Keratinocyte (primary cell): ENCODE data around the gene DYNC1I1. TPM values are rescaled to one million over a fixed set of nuclear protein-coding genes. Genes with fewer than 3 reads are reported as not detected.

ENCODE experiments used
- DNase-seq: peaks from one replicate; pipeline ENCODE4 v3.0.0-alpha.2; 2011; ENCODE audit warnings: low read depth, missing footprints, low spot score
- FAIRE-seq: peaks from 2 replicates; lab custom pipeline; 2011; peaks lifted over from hg19 to GRCh38; lab: Jason Lieb, UNC
- H2AFZ ChIP-seq: 2 replicates; pipeline ENCODE4 v1.6.0; 2012; ENCODE audit warnings: low read length, control low read depth, inconsistent platforms; ENCODE audit not compliant: control insufficient read depth
- H3K27ac ChIP-seq: 2 replicates; pipeline ENCODE4 v1.5.1; 2011; ENCODE audit warnings: low read length; ENCODE audit not compliant: control insufficient read depth, insufficient read depth
- H3K27me3 ChIP-seq: 3 replicates; pipeline ENCODE4 v1.6.0; 2011; ENCODE audit warnings: low read length; ENCODE audit not compliant: control insufficient read depth, insufficient read depth; ENCODE audit errors: extremely low read depth
- H3K36me3 ChIP-seq, 2 experiments: 2 replicates in 1 of 2; 3 replicates in 1 of 2; pipeline ENCODE4 v1.5.1; 2011; ENCODE audit warnings: low read length in 2 of 2, mild to moderate bottlenecking in 1 of 2; ENCODE audit not compliant: control insufficient read depth in 2 of 2, insufficient read depth in 2 of 2; ENCODE audit errors: extremely low read depth in 1 of 2
- H3K4me1 ChIP-seq: 3 replicates; pipeline ENCODE4 v1.5.1; 2011; ENCODE audit warnings: low read length; ENCODE audit not compliant: control insufficient read depth, insufficient read depth; ENCODE audit errors: extremely low read depth
- H3K4me2 ChIP-seq: 3 replicates; pipeline ENCODE4 v1.6.0; 2011; ENCODE audit warnings: low read depth, low read length; ENCODE audit not compliant: control insufficient read depth, insufficient read depth; ENCODE audit errors: extremely low read depth
- H3K4me3 ChIP-seq, 3 experiments: fragments of 200-600 bp in 1 of 3; sonication (generic) in 1 of 3; 2 replicates in 2 of 3; 3 replicates in 1 of 3; pipeline ENCODE4 v1.5.1; 2011 to 2016; ENCODE audit warnings: low read length in 3 of 3, mild to moderate bottlenecking in 3 of 3, control low read depth in 2 of 3, inconsistent platforms in 1 of 3, low read depth in 1 of 3, mixed read lengths in 1 of 3, mixed run types in 1 of 3, moderate library complexity in 1 of 3; ENCODE audit not compliant: control insufficient read depth in 2 of 3, insufficient read depth in 2 of 3; ENCODE audit errors: extremely low read depth in 1 of 3
- H3K79me2 ChIP-seq: 2 replicates; pipeline ENCODE4 v1.6.0; 2012; ENCODE audit warnings: low read length; ENCODE audit not compliant: control insufficient read depth, insufficient read depth
- H3K9ac ChIP-seq: 3 replicates; pipeline ENCODE4 v1.6.0; 2011; ENCODE audit warnings: low read length; ENCODE audit not compliant: control insufficient read depth, insufficient read depth; ENCODE audit errors: extremely low read depth
- H3K9me1 ChIP-seq: 3 replicates; pipeline ENCODE4 v1.6.0; 2011; ENCODE audit warnings: low read length; ENCODE audit not compliant: control insufficient read depth, insufficient read depth; ENCODE audit errors: extremely low read depth
- H3K9me3 ChIP-seq: 2 replicates; pipeline ENCODE4 v1.5.1; 2012; ENCODE audit warnings: low read depth, low read length; ENCODE audit not compliant: control insufficient read depth
- H4K20me1 ChIP-seq: 3 replicates; pipeline ENCODE4 v1.6.0; 2011; ENCODE audit warnings: low read length; ENCODE audit not compliant: control insufficient read depth, insufficient read depth; ENCODE audit errors: extremely low read depth
- EZH2 ChIP-seq: IDR thresholded peaks from one replicate; pipeline ENCODE4 v1.6.1; 2012; ENCODE audit warnings: inconsistent platforms, mild to moderate bottlenecking, low read length, moderate library complexity
- dilution Hi-C: fragments of 300-500 bp; cut with MboI; formaldehyde crosslinking; loops from one replicate; pipeline ENCODE4 v1.7.0; 2020; ENCODE audit warnings: low sequenced_read_pairs; ENCODE audit not compliant: extremely low pct_ligation_motif_present
- polyA plus RNA-seq, 5 experiments: library from polyadenylated mRNA; depleted of rRNA in 3 of 5; stranded (reverse) in 3 of 5; stranded (forward) in 1 of 5; unstranded in 1 of 5; fragments of >200 nt; gene quantifications; 1 replicate in 1 of 5; 2 replicates in 3 of 5; 3 replicates in 1 of 5; pipeline versions ENCODE4 v1.2.1 to v1.2.3, GENCODE V29; 2011 to 2012; ENCODE audit warnings: missing spikeins in 2 of 5, low read depth in 1 of 5, low replicate concordance in 1 of 5
- TF ChIP-seq, protein P1 (sequence below), 3 experiments: IDR thresholded peaks in 1 of 3; conservative IDR thresholded peaks in 1 of 3; optimal IDR thresholded peaks in 1 of 3; 2 replicates in 2 of 3; 3 replicates in 1 of 3; pipeline versions ENCODE3 to v1.5.1; 2011; ENCODE audit warnings: low read length in 3 of 3, mild to moderate bottlenecking in 3 of 3, moderate library complexity in 2 of 3, control low read depth in 1 of 3, inconsistent platforms in 1 of 3; ENCODE audit not compliant: insufficient read depth in 2 of 3; ENCODE audit errors: extremely low read depth in 1 of 3

DYNC1I1 gene
- polyA plus RNA-seq, 1 donor (not counting 4 experiments of a cell fraction or from before 2014, with no cell fraction given) = 0.10 TPM

DNA sequence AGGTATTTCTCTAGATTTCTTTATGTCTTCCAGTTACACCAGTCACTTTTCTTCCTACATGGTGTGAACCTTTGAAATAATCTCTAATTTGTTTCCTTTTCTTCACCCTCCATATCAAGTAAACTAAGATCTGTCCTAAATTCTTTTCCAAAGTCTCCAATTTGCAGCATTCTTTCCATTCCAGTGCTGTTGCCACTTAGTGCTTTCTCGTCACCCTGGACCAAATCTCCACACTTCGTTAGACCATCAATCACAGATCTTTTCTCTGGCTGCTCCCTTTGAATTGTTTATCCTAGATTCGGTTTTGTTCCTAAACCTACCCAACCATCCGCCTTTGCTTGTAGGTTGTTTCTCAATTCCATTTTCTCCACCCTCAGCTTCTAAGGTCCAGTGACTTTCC is 74.7 kb downstream of the DYNC1I1 start:
- Histone ChIP-seq H2AFZ (no peak overlapping the region), H3K9me3 (no peaks in the 10 kb centered on the region), H3K79me2 (no peaks in the 10 kb centered on the region), H3K9me1 (no peaks in the 10 kb centered on the region), H4K20me1 (no peaks in the 10 kb centered on the region), H3K27ac (no peak overlapping the region), H3K4me2 (no peak overlapping the region), H3K4me1 (no peaks in the 10 kb centered on the region), H3K9ac (no peak overlapping the region), H3K4me3 (no peak overlapping the region), H3K36me3 (no peaks in the 10 kb centered on the region), H3K27me3 (no peaks in the 10 kb centered on the region)
- dilution Hi-C loops = no loop called here
- DNase-seq (no peak), FAIRE-seq (no peak)
- no peak for TF ChIP-seq EZH2
- TF ChIP-seq, protein P1, sequence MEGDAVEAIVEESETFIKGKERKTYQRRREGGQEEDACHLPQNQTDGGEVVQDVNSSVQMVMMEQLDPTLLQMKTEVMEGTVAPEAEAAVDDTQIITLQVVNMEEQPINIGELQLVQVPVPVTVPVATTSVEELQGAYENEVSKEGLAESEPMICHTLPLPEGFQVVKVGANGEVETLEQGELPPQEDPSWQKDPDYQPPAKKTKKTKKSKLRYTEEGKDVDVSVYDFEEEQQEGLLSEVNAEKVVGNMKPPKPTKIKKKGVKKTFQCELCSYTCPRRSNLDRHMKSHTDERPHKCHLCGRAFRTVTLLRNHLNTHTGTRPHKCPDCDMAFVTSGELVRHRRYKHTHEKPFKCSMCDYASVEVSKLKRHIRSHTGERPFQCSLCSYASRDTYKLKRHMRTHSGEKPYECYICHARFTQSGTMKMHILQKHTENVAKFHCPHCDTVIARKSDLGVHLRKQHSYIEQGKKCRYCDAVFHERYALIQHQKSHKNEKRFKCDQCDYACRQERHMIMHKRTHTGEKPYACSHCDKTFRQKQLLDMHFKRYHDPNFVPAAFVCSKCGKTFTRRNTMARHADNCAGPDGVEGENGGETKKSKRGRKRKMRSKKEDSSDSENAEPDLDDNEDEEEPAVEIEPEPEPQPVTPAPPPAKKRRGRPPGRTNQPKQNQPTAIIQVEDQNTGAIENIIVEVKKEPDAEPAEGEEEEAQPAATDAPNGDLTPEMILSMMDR (optimal IDR thresholded peaks at IDR 0.05 in 1 of 3, IDR thresholded peaks at IDR 0.05 in 1 of 3, conservative IDR thresholded peaks at IDR 0.05 in 1 of 3; ENCODE audit: extremely low read depth in 1 of 3, insufficient read depth in 2 of 3, low read length in 3 of 3) = no peak

DNA sequence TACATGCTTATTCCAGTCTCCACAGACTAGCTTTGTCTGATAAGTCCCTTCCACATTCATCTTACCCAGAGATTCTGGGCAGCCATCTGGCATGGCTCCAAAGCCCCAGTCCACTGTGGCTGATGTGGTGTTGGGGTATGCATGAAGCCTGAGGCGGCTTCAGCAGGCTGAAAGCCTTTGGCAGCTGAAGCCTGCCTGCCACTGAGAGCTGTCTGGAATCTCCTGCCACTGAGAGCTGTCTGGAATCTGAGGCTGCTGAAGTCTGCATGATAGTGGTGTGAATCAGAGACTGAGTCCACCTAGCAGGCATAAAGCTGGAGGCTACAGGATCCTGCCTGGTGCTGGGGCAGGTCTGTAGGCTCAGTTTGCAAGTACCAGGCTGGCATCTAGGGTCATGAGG is 87.1 kb downstream of the DYNC1I1 start:
- H3K27ac ChIP-seq = no peak overlapping the region

More for the DNA sequence above, 87.1 kb downstream of the DYNC1I1 start:
- FAIRE-seq (no peak), DNase-seq (no peak)
- Histone ChIP-seq H3K4me2 (no peak overlapping the region), H3K4me3 (no peak overlapping the region), H3K9ac (no peak overlapping the region), H3K9me1 (no peaks in the 10 kb centered on the region), H3K79me2 (no peaks in the 10 kb centered on the region), H3K4me1 (no peaks in the 10 kb centered on the region), H2AFZ (no peak overlapping the region), H4K20me1 (no peaks in the 10 kb centered on the region), H3K9me3 (no peaks in the 10 kb centered on the region), H3K36me3 (no peaks in the 10 kb centered on the region), H3K27me3 (no peaks in the 10 kb centered on the region)
- TF ChIP-seq, protein P1 (optimal IDR thresholded peaks at IDR 0.05 in 1 of 3, IDR thresholded peaks at IDR 0.05 in 1 of 3, conservative IDR thresholded peaks at IDR 0.05 in 1 of 3; ENCODE audit: extremely low read depth in 1 of 3, insufficient read depth in 2 of 3, low read length in 3 of 3) = no peak
- no peak for TF ChIP-seq EZH2
- dilution Hi-C loops = no loop called here
